Sigmoid colon (tissue), 7 donors: ENCODE results near the gene BMPER. TPM values are rescaled to one million over a fixed set of nuclear protein-coding genes. Genes with fewer than 3 reads are reported as not detected.
A peak's percentile ranks its signal among the peaks of the same experiment; 100 is the strongest.

Source experiments
- DNase-seq: peaks from one replicate; pipeline ENCODE4 v3.0.0-alpha.2; 2019
- H3K27ac ChIP-seq, 4 donors: fragments of 200-600 bp; sonication (generic); one replicate each; pipeline ENCODE4 v1.5.1; 2016 to 2019; ENCODE audit warnings: mild to moderate bottlenecking in 1 of 4
- H3K27me3 ChIP-seq, 3 donors: fragments of 200-600 bp; sonication (generic); one replicate each; pipeline ENCODE4 v1.5.1; 2019; ENCODE audit warnings: mild to moderate bottlenecking in 1 of 3
- H3K36me3 ChIP-seq, 4 donors: fragments of 200-600 bp; sonication (generic); one replicate each; pipeline ENCODE4 v1.5.1; 2016 to 2019
- H3K4me1 ChIP-seq, 4 donors: fragments of 200-600 bp; sonication (generic); one replicate each; pipeline ENCODE4 v1.5.1; 2017 to 2019
- H3K4me3 ChIP-seq, 4 donors: fragments of 200-600 bp; sonication (generic); one replicate each; pipeline ENCODE4 v1.5.1; 2017 to 2019; ENCODE audit warnings: mild to moderate bottlenecking in 2 of 4, moderate library complexity in 1 of 4
- H3K9me3 ChIP-seq, 4 donors: fragments of 200-600 bp in 3 of 4; sonication (generic) in 3 of 4; one replicate each; pipeline versions ENCODE4 v1.5.1 to v1.6.1; 2013 to 2019
- CTCF ChIP-seq, 4 experiments: fragments of 450-650 bp in 3 of 4; fragments of 200-600 bp in 1 of 4; IDR thresholded peaks; one replicate each; pipeline ENCODE4 v1.5.1; 2016 to 2019; ENCODE audit warnings: antibody characterized with exemption in 4 of 4, mild to moderate bottlenecking in 3 of 4, moderate library complexity in 2 of 4
- EP300 ChIP-seq, 4 donors: sonication (generic); formaldehyde crosslinking; IDR thresholded peaks; one replicate each; pipeline ENCODE4 v1.6.1; 2017; ENCODE audit warnings: antibody characterized with exemption in 4 of 4
- POLR2A ChIP-seq, 2 donors: fragments of 450-650 bp; IDR thresholded peaks; one replicate each; pipeline ENCODE4 v1.6.1; 2016; ENCODE audit warnings: antibody characterized with exemption in 2 of 2, mild to moderate bottlenecking in 2 of 2, moderate library complexity in 2 of 2
- POLR2AphosphoS5 ChIP-seq, 4 donors: sonication (generic); formaldehyde crosslinking; IDR thresholded peaks; one replicate each; pipeline ENCODE4 v1.6.1; 2017; ENCODE audit warnings: antibody characterized with exemption in 4 of 4
- WGBS, 2 donors: extraction: QIAGEN DNeasy Blood & Tissue Kit; methylation state at CpG; one replicate each; pipeline ENCODE4 v1.1.7; 2013; 5-methylcytosine and 5-hydroxymethylcytosine counted together
- intact Hi-C: fragments of 100-400 bp; cut with DNase I; formaldehyde crosslinking; loops from one replicate; pipeline ENCODE4 v1.15.1; 2023
- polyA plus RNA-seq, 3 donors: library from polyadenylated mRNA; stranded (reverse); fragments of 200-250 nt; gene quantifications; one replicate each; pipeline ENCODE4 v1.2.3, GENCODE V29; 2013
- total RNA-seq, 4 donors: library from RNA; depleted of rRNA; stranded (reverse); fragments of >200 nt; gene quantifications; one replicate each; pipeline ENCODE4 v1.1.0, GENCODE V29; 2016
- donor health status: healthy with polysubstance abuse.
- donor health status: Bipolar disorder and iron deficiency.
- donor health status: healthy.

BMPER gene
- total and polyA plus RNA-seq, 7 donors: 0.51 to 3.1 (median 1.6) TPM; not detected in 1

GRCh38 chr7:34064519-34065158, 159.3 kb downstream of the BMPER start:
- Histone ChIP-seq H3K4me1 (peaks cover 0 to 28% (median 17%) of the 10 kb centered on the region in 4 donors), H3K4me3 (no peak overlapping the region), H3K9me3 (no peaks in the 10 kb centered on the region), H3K36me3 (no peaks in the 10 kb centered on the region), H3K27ac (peak overlapping the region in 1 of 4 donors; percentile 27), H3K27me3 (no peaks in the 10 kb centered on the region)
- intact Hi-C loops: no loop called here
- DNase-seq: no peak
- WGBS, 2 donors: 87 to 90% methylated on average over 4 of the region's 4 CpGs
- TF ChIP-seq POLR2A (IDR thresholded peaks at IDR 0.05) (no peak), POLR2AphosphoS5 (IDR thresholded peaks at IDR 0.05) (peak in 2 of 4 donors; percentile 29 to 37), CTCF (IDR thresholded peaks at IDR 0.05) (no peak), EP300 (IDR thresholded peaks at IDR 0.05) (no peak)

- intact Hi-C loops: no loop called here
- Histone ChIP-seq H3K27ac (no peak overlapping the region), H3K9me3 (no peaks in the 10 kb centered on the region), H3K4me3 (no peak overlapping the region), H3K27me3 (no peaks in the 10 kb centered on the region), H3K36me3 (no peaks in the 10 kb centered on the region), H3K4me1 (peaks cover 0 to 43% (median 25%) of the 10 kb centered on the region in 4 donors)
- DNase-seq: no peak
- TF ChIP-seq POLR2AphosphoS5 (IDR thresholded peaks at IDR 0.05) (no peak), EP300 (IDR thresholded peaks at IDR 0.05) (no peak), POLR2A (IDR thresholded peaks at IDR 0.05) (no peak), CTCF (IDR thresholded peaks at IDR 0.05) (no peak)
- WGBS, 2 donors: 83 to 89% methylated on average over 1 of the region's 1 CpG
Observed at GRCh38 chr7:34066411-34066810, 161.1 kb downstream of the BMPER start.

GRCh38 chr7:34067005-34067778, 161.9 kb downstream of the BMPER start:
- H3K36me3 ChIP-seq: no peaks in the 10 kb centered on the region
- H3K27ac ChIP-seq: peak overlapping the region in 1 of 4 donors; percentile 28
- 70 to 80% methylated on average over 7 of the region's 7 CpGs for WGBS, 2 donors
- H3K4me1 ChIP-seq: peaks cover 0 to 48% (median 27%) of the 10 kb centered on the region in 4 donors
- no peaks in the 10 kb centered on the region for H3K9me3 ChIP-seq
- TF ChIP-seq EP300 (IDR thresholded peaks at IDR 0.05) (no peak), CTCF (IDR thresholded peaks at IDR 0.05) (no peak), POLR2A (IDR thresholded peaks at IDR 0.05) (no peak), POLR2AphosphoS5 (IDR thresholded peaks at IDR 0.05) (no peak)
- intact Hi-C loops: no loop called here
- no peaks in the 10 kb centered on the region for H3K27me3 ChIP-seq
- no peak for DNase-seq
- H3K4me3 ChIP-seq: no peak overlapping the region

- no peaks in the 10 kb centered on the region for H3K36me3 ChIP-seq
- TF ChIP-seq EP300 (IDR thresholded peaks at IDR 0.05): no peak
- no peak for TF ChIP-seq POLR2A (IDR thresholded peaks at IDR 0.05)
- TF ChIP-seq POLR2AphosphoS5 (IDR thresholded peaks at IDR 0.05): no peak
- TF ChIP-seq CTCF (IDR thresholded peaks at IDR 0.05): no peak
- H3K27ac ChIP-seq: no peak overlapping the region
- H3K4me3 ChIP-seq: no peak overlapping the region
- no peak for DNase-seq
- H3K27me3 ChIP-seq: no peaks in the 10 kb centered on the region
- H3K9me3 ChIP-seq: no peaks in the 10 kb centered on the region
- H3K4me1 ChIP-seq: peaks cover 0 to 45% (median 20%) of the 10 kb centered on the region in 4 donors
- intact Hi-C loops: no loop called here
- 12 to 56% methylated on average over 2 of the region's 2 CpGs for WGBS, 2 donors
Observed at GRCh38 chr7:34069676-34070075, 164.3 kb downstream of the BMPER start.
